GM12878 (cell line): ENCODE measurements around the gene HPRT1. TPM values are rescaled to one million over a fixed set of nuclear protein-coding genes. Genes with fewer than 3 reads are reported as not detected.
A peak's percentile ranks its signal among the peaks of the same experiment; 100 is the strongest.

Source experiments
- ATAC-seq: fragments of 200-7000 bp; cut with Tn5 transposase; 3 replicates; pipeline ENCODE4 v1.9.1; 2020; ENCODE audit warnings: mild to moderate bottlenecking, moderate library complexity
- BruUV-seq: library from RNA; stranded (reverse); fragments of 400-500 nt; replicated peaks from 2 replicates; lab custom pipeline; 2021; lab: Mats Ljungman, UMichigan
- CTCF ChIA-PET: fragments of 300-600 bp; sonication (Branson Sonifier 250); formaldehyde crosslinking; extraction: SDS; loops from one replicate; lab custom pipeline; 2021; ENCODE audit warnings: inconsistent platforms; lab: Yijun Ruan, JAX
- POLR2A ChIA-PET: fragments of 350-600 bp; formaldehyde crosslinking; extraction: SDS; loops from one replicate; lab custom pipeline; 2021; ENCODE audit warnings: inconsistent platforms; lab: Charles Lee
- RAD21 ChIA-PET: fragments of 300-600 bp; sonication (Branson Sonifier 250); formaldehyde crosslinking; loops from one replicate; lab custom pipeline; 2023; ENCODE audit warnings: antibody characterized with exemption; ENCODE audit not compliant: unreplicated experiment; lab: Charles Lee
- SMC1A ChIA-PET: fragments of 300-600 bp; sonication (Branson Sonifier 250); formaldehyde crosslinking; loops from one replicate; lab custom pipeline; 2023; ENCODE audit not compliant: unreplicated experiment, uncharacterized antibody; lab: Charles Lee
- DNase-seq: peaks from one replicate; pipeline ENCODE4 v3.0.0-alpha.2; 2011; ENCODE audit warnings: low read depth, low spot score
- FAIRE-seq: peaks from 3 replicates; lab custom pipeline; 2011; peaks lifted over from hg19 to GRCh38; lab: Jason Lieb, UNC
- H2AFZ ChIP-seq: 2 replicates; pipeline ENCODE4 v1.6.0; 2011; ENCODE audit warnings: low read depth, low read length, control low read depth; ENCODE audit not compliant: control insufficient read depth
- H3K27ac ChIP-seq: 2 replicates; pipeline ENCODE4 v1.5.1; 2011; ENCODE audit warnings: control low read depth; ENCODE audit not compliant: control insufficient read depth, insufficient read depth
- H3K27me3 ChIP-seq, 2 experiments: replicated peaks in 1 of 2; 2 replicates each; pipeline versions ENCODE4 v1.6.0 to v1.6.1; 2011; ENCODE audit warnings: low read length in 1 of 2; ENCODE audit not compliant: control insufficient read depth in 2 of 2, insufficient read depth in 2 of 2
- H3K36me3 ChIP-seq, 2 experiments: 2 replicates each; pipeline ENCODE4 v1.5.1; 2011; ENCODE audit warnings: low read length in 1 of 2; ENCODE audit not compliant: control insufficient read depth in 2 of 2, insufficient read depth in 2 of 2
- H3K4me1 ChIP-seq: 2 replicates; pipeline ENCODE4 v1.6.1; 2011; ENCODE audit warnings: mild to moderate bottlenecking, low read length, moderate library complexity, mixed read lengths; ENCODE audit not compliant: control insufficient read depth, insufficient read depth
- H3K4me2 ChIP-seq: 2 replicates; pipeline ENCODE4 v1.6.0; 2011; ENCODE audit warnings: control low read depth; ENCODE audit not compliant: control insufficient read depth, insufficient read depth
- H3K4me3 ChIP-seq: fragments of 200-600 bp; sonication (generic); 2 replicates; pipeline ENCODE4 v1.5.1; 2016
- H3K79me2 ChIP-seq: 2 replicates; pipeline ENCODE4 v1.6.0; 2011; ENCODE audit warnings: low read length; ENCODE audit not compliant: control insufficient read depth, insufficient read depth
- H3K9ac ChIP-seq: 2 replicates; pipeline ENCODE4 v1.8.0; 2011; ENCODE audit warnings: low read length, control low read depth, mixed read lengths; ENCODE audit not compliant: control insufficient read depth, insufficient read depth
- H3K9me3 ChIP-seq: replicated peaks from 3 replicates; pipeline ENCODE4 v1.5.1; 2011; ENCODE audit warnings: mild to moderate bottlenecking, low read length; ENCODE audit not compliant: control insufficient read depth, insufficient read depth
- H4K20me1 ChIP-seq: 2 replicates; pipeline ENCODE4 v1.6.0; 2011; ENCODE audit not compliant: control insufficient read depth, insufficient read depth
- BCLAF1 ChIP-seq: fragments of 450-650 bp; IDR thresholded peaks from 2 replicates; pipeline ENCODE4 v1.6.1; 2017; ENCODE audit warnings: antibody characterized with exemption, mild to moderate bottlenecking, moderate library complexity
- CBFB ChIP-seq: IDR thresholded peaks from 2 replicates; pipeline ENCODE4 v1.6.1; 2016; ENCODE audit warnings: antibody characterized with exemption, low read depth
- CREB1 ChIP-seq: IDR thresholded peaks from 2 replicates; pipeline ENCODE4 v1.6.1; 2012; ENCODE audit warnings: low read depth, mild to moderate bottlenecking, inconsistent platforms
- CUX1 ChIP-seq: IDR thresholded peaks from 2 replicates; pipeline ENCODE4 v1.6.1; 2012; ENCODE audit warnings: improper control_type of control experiment, low read depth, low read length; ENCODE audit not compliant: insufficient replicate concordance
- RUNX3 ChIP-seq: IDR thresholded peaks from 2 replicates; pipeline ENCODE4 v1.6.1; 2012; ENCODE audit warnings: low read length, inconsistent platforms
- SMAD5 ChIP-seq: IDR thresholded peaks from 2 replicates; pipeline ENCODE4 v1.6.1; 2016; ENCODE audit warnings: antibody characterized with exemption, low read depth
- WGBS: methylation state at CpG from one replicate; pipeline ENCODE4 v1.1.6; 2016; ENCODE audit warnings: low lambda C conversion rate; ENCODE audit not compliant: insufficient replicate concordance, insufficient coverage; ENCODE audit errors: missing lambda C conversion rate; 5-methylcytosine and 5-hydroxymethylcytosine counted together
- in situ Hi-C: fragments of 300-500 bp; cut with MboI; formaldehyde crosslinking; loops from 9 replicates; pipeline ENCODE4 v1.14.3; 2018; ENCODE audit warnings: mixed read lengths
- intact Hi-C: fragments of 100-400 bp; cut with micrococcal nuclease; formaldehyde crosslinking; loops from one replicate; pipeline ENCODE4 v1.14.2; 2022; ENCODE audit not compliant: unreplicated experiment
- polyA plus RNA-seq, 11 experiments: library from polyadenylated mRNA; depleted of rRNA in 4 of 11; unstranded in 6 of 11; stranded (reverse) in 5 of 11; fragments of >200 nt; fragmentation: Nextera tagmentation in 4 of 11; fragmentation: Illumina TruSeq in 1 of 11; extraction: Ambion mirVana in 4 of 11; extraction: Trizol in 1 of 11; gene quantifications; 1 replicate in 1 of 11; 2 replicates in 10 of 11; pipeline versions ENCODE4 v1.2.1 to v1.2.3, GENCODE V29; 2011 to 2016; ENCODE audit warnings: inconsistent platforms in 2 of 11, missing spikeins in 2 of 11, low read depth in 1 of 11
- total RNA-seq, 4 experiments: library from RNA; depleted of rRNA in 3 of 4; stranded (reverse); fragments of >200 nt in 3 of 4; fragmentation: Illumina TruSeq in 1 of 4; extraction: Trizol in 1 of 4; gene quantifications; 2 replicates each; pipeline versions ENCODE4 v1.2.1 to v1.2.3, GENCODE V29; 2013 to 2021
- TF ChIP-seq, protein P1 (sequence below): IDR thresholded peaks from 2 replicates; pipeline ENCODE4 v1.6.1; 2011; ENCODE audit warnings: low read depth, low read length, improper control_type of control experiment, borderline replicate concordance

HPRT1 gene
- total and polyA plus RNA-seq, 10 of the 15 experiments (the other 5 are each of a cell fraction or from before 2014, with no cell fraction given), result 19.3 to 161 (median 92.7) TPM

DNA sequence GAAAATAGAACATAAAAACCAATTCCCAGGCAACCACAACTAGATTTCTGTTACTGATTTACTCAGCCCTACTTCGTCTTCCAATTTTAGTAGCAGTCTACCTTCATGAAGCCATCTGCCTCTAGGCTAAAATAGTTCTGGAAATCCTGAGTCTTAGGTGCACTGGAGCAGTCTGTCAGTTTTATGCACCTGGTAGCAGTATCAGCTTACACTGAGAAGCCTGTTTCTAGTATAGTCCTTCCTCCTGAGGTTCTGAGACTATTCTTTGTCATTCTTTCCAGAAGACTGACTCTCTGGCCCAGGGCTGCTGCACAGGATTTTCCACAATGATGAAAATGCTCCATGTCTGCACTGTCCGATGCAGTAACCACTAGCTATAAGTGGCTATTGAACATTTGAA is 16.9 kb upstream of the HPRT1 start:
- intact Hi-C loops (no loop called here), in situ Hi-C loops (no loop called here)
- DNase-seq (no peak), FAIRE-seq (no peak), ATAC-seq (peak; percentile 67)
- ChIA-PET POLR2A (no interaction called here), SMC1A (interaction anchor here (0.8 kb wide), 1 partner anchor 21 kb away, joined by 3 read pairs; no protein-coding TSS in a partner anchor), CTCF (interaction anchor here (1.1 kb wide), 1 partner anchor 41 kb away, joined by 3 read pairs; no protein-coding TSS in a partner anchor), RAD21 (no interaction called here)
- no peak overlapping the region for H3K4me3 ChIP-seq
- no TSS peak for BruUV-seq
- no peaks in the 10 kb centered on the region for H4K20me1 ChIP-seq
- no peak for TF ChIP-seq BCLAF1
- peak; percentile 42; the same call in 1 of the 2 replicates for TF ChIP-seq RUNX3
- H2AFZ ChIP-seq, result no peak overlapping the region
- no peak overlapping the region for H3K27ac ChIP-seq
- H3K4me1 ChIP-seq, result no peaks in the 10 kb centered on the region
- no peaks in the 10 kb centered on the region for H3K36me3 ChIP-seq
- H3K27me3 ChIP-seq, result no peaks in the 10 kb centered on the region
- H3K79me2 ChIP-seq, result no peaks in the 10 kb centered on the region
- no peak overlapping the region for H3K9ac ChIP-seq
- H3K4me2 ChIP-seq, result no peak overlapping the region
- no peaks in the 10 kb centered on the region for H3K9me3 ChIP-seq
- 20% methylated on average over 2 of the region's 2 CpGs for WGBS

DNA sequence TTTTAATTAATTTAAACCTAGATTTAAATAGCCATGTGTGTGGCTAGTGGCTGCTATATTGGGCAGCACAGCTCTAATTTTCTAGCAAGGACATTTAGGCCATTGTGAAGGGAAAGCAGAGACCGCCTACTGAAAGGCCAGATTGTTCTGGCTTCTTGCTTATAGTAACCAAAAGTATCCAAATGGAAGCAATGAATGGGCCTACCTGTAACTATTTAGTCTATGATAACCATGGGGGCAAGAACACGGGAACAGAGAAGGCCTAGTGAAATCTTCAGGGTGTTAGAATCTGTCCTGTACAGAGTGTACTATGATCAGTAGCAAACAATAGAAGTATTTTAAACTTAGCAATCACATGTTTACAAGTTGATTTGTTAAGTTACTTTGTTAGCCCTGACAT is 16.5 kb upstream of the HPRT1 start:
- RAD21 ChIA-PET, result no interaction called here
- H3K4me2 ChIP-seq, result no peak overlapping the region
- no peaks in the 10 kb centered on the region for H3K79me2 ChIP-seq
- H3K9me3 ChIP-seq, result no peaks in the 10 kb centered on the region
- POLR2A ChIA-PET, result no interaction called here
- no peak overlapping the region for H3K27ac ChIP-seq
- intact Hi-C loops, result no loop called here
- 50% methylated on average over 2 of the region's 2 CpGs for WGBS
- TF ChIP-seq CBFB (no peak), CREB1 (no peak), SMAD5 (no peak), CUX1 (no peak)
- TF ChIP-seq, protein P1, sequence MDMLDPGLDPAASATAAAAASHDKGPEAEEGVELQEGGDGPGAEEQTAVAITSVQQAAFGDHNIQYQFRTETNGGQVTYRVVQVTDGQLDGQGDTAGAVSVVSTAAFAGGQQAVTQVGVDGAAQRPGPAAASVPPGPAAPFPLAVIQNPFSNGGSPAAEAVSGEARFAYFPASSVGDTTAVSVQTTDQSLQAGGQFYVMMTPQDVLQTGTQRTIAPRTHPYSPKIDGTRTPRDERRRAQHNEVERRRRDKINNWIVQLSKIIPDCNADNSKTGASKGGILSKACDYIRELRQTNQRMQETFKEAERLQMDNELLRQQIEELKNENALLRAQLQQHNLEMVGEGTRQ, result no peak
- ATAC-seq (no peak), DNase-seq (no peak), FAIRE-seq (no peak)
- H3K36me3 ChIP-seq, result no peaks in the 10 kb centered on the region
- no peak overlapping the region for H3K4me3 ChIP-seq
- in situ Hi-C loops, result no loop called here
- BruUV-seq, result no TSS peak
- H2AFZ ChIP-seq, result no peak overlapping the region
- no peak overlapping the region for H3K9ac ChIP-seq
- H3K4me1 ChIP-seq, result no peaks in the 10 kb centered on the region
- H3K27me3 ChIP-seq, result no peaks in the 10 kb centered on the region
- CTCF ChIA-PET, result interaction anchor here (0.6 to 1.7 kb wide), 3 partner anchors 16 to 41 kb away, joined by 3 to 6 read pairs (median 3); partner anchors contain the start of gene HPRT1
- no peaks in the 10 kb centered on the region for H4K20me1 ChIP-seq
- SMC1A ChIA-PET, result interaction anchor here (0.8 kb wide), 1 partner anchor 21 kb away, joined by 3 read pairs; no protein-coding TSS in a partner anchor
